GM12878 (cell line): ENCODE results near the gene PDE3B. TPM values are rescaled to one million over a fixed set of nuclear protein-coding genes. Genes with fewer than 3 reads are reported as not detected.
"Not testable (repeated sequence)": the region's sequence is repeated elsewhere in the genome, so short reads cannot be mapped to it uniquely, and the experiment has no call there.

Source experiments
- ATAC-seq: fragments of 200-7000 bp; cut with Tn5 transposase; 3 replicates; pipeline ENCODE4 v1.9.1; 2020; ENCODE audit warnings: mild to moderate bottlenecking, moderate library complexity
- BruUV-seq: library from RNA; stranded (reverse); fragments of 400-500 nt; replicated peaks from 2 replicates; lab custom pipeline; 2021; lab: Mats Ljungman, UMichigan
- CTCF ChIA-PET: fragments of 300-600 bp; sonication (Branson Sonifier 250); formaldehyde crosslinking; extraction: SDS; loops from one replicate; lab custom pipeline; 2021; ENCODE audit warnings: inconsistent platforms; lab: Yijun Ruan, JAX
- POLR2A ChIA-PET: fragments of 350-600 bp; formaldehyde crosslinking; extraction: SDS; loops from one replicate; lab custom pipeline; 2021; ENCODE audit warnings: inconsistent platforms; lab: Charles Lee
- RAD21 ChIA-PET: fragments of 300-600 bp; sonication (Branson Sonifier 250); formaldehyde crosslinking; loops from one replicate; lab custom pipeline; 2023; ENCODE audit warnings: antibody characterized with exemption; ENCODE audit not compliant: unreplicated experiment; lab: Charles Lee
- SMC1A ChIA-PET: fragments of 300-600 bp; sonication (Branson Sonifier 250); formaldehyde crosslinking; loops from one replicate; lab custom pipeline; 2023; ENCODE audit not compliant: unreplicated experiment, uncharacterized antibody; lab: Charles Lee
- DNase-seq: peaks from one replicate; pipeline ENCODE4 v3.0.0-alpha.2; 2011; ENCODE audit warnings: low read depth, low spot score
- FAIRE-seq: peaks from 3 replicates; lab custom pipeline; 2011; peaks lifted over from hg19 to GRCh38; lab: Jason Lieb, UNC
- H2AFZ ChIP-seq: 2 replicates; pipeline ENCODE4 v1.6.0; 2011; ENCODE audit warnings: low read depth, low read length, control low read depth; ENCODE audit not compliant: control insufficient read depth
- H3K27ac ChIP-seq: 2 replicates; pipeline ENCODE4 v1.5.1; 2011; ENCODE audit warnings: control low read depth; ENCODE audit not compliant: control insufficient read depth, insufficient read depth
- H3K27me3 ChIP-seq, 2 experiments: replicated peaks in 1 of 2; 2 replicates each; pipeline versions ENCODE4 v1.6.0 to v1.6.1; 2011; ENCODE audit warnings: low read length in 1 of 2; ENCODE audit not compliant: control insufficient read depth in 2 of 2, insufficient read depth in 2 of 2
- H3K36me3 ChIP-seq, 2 experiments: 2 replicates each; pipeline ENCODE4 v1.5.1; 2011; ENCODE audit warnings: low read length in 1 of 2; ENCODE audit not compliant: control insufficient read depth in 2 of 2, insufficient read depth in 2 of 2
- H3K4me1 ChIP-seq: 2 replicates; pipeline ENCODE4 v1.6.1; 2011; ENCODE audit warnings: mild to moderate bottlenecking, low read length, moderate library complexity, mixed read lengths; ENCODE audit not compliant: control insufficient read depth, insufficient read depth
- H3K4me2 ChIP-seq: 2 replicates; pipeline ENCODE4 v1.6.0; 2011; ENCODE audit warnings: control low read depth; ENCODE audit not compliant: control insufficient read depth, insufficient read depth
- H3K4me3 ChIP-seq: fragments of 200-600 bp; sonication (generic); 2 replicates; pipeline ENCODE4 v1.5.1; 2016
- H3K79me2 ChIP-seq: 2 replicates; pipeline ENCODE4 v1.6.0; 2011; ENCODE audit warnings: low read length; ENCODE audit not compliant: control insufficient read depth, insufficient read depth
- H3K9ac ChIP-seq: 2 replicates; pipeline ENCODE4 v1.8.0; 2011; ENCODE audit warnings: low read length, control low read depth, mixed read lengths; ENCODE audit not compliant: control insufficient read depth, insufficient read depth
- H3K9me3 ChIP-seq: replicated peaks from 3 replicates; pipeline ENCODE4 v1.5.1; 2011; ENCODE audit warnings: mild to moderate bottlenecking, low read length; ENCODE audit not compliant: control insufficient read depth, insufficient read depth
- H4K20me1 ChIP-seq: 2 replicates; pipeline ENCODE4 v1.6.0; 2011; ENCODE audit not compliant: control insufficient read depth, insufficient read depth
- RAD21 ChIP-seq: IDR thresholded peaks from 2 replicates; pipeline ENCODE4 v1.6.1; 2011; ENCODE audit warnings: mild to moderate bottlenecking, low read depth, low read length, moderate library complexity; ENCODE audit not compliant: insufficient read depth
- SMAD5 ChIP-seq: IDR thresholded peaks from 2 replicates; pipeline ENCODE4 v1.6.1; 2016; ENCODE audit warnings: antibody characterized with exemption, low read depth
- WGBS: methylation state at CpG from one replicate; pipeline ENCODE4 v1.1.6; 2016; ENCODE audit warnings: low lambda C conversion rate; ENCODE audit not compliant: insufficient replicate concordance, insufficient coverage; ENCODE audit errors: missing lambda C conversion rate; 5-methylcytosine and 5-hydroxymethylcytosine counted together
- in situ Hi-C: fragments of 300-500 bp; cut with MboI; formaldehyde crosslinking; loops from 9 replicates; pipeline ENCODE4 v1.14.3; 2018; ENCODE audit warnings: mixed read lengths
- intact Hi-C: fragments of 100-400 bp; cut with micrococcal nuclease; formaldehyde crosslinking; loops from one replicate; pipeline ENCODE4 v1.14.2; 2022; ENCODE audit not compliant: unreplicated experiment
- polyA plus RNA-seq, 11 experiments: library from polyadenylated mRNA; depleted of rRNA in 4 of 11; unstranded in 6 of 11; stranded (reverse) in 5 of 11; fragments of >200 nt; fragmentation: Nextera tagmentation in 4 of 11; fragmentation: Illumina TruSeq in 1 of 11; extraction: Ambion mirVana in 4 of 11; extraction: Trizol in 1 of 11; gene quantifications; 1 replicate in 1 of 11; 2 replicates in 10 of 11; pipeline versions ENCODE4 v1.2.1 to v1.2.3, GENCODE V29; 2011 to 2016; ENCODE audit warnings: inconsistent platforms in 2 of 11, missing spikeins in 2 of 11, low read depth in 1 of 11
- total RNA-seq, 4 experiments: library from RNA; depleted of rRNA in 3 of 4; stranded (reverse); fragments of >200 nt in 3 of 4; fragmentation: Illumina TruSeq in 1 of 4; extraction: Trizol in 1 of 4; gene quantifications; 2 replicates each; pipeline versions ENCODE4 v1.2.1 to v1.2.3, GENCODE V29; 2013 to 2021
- TF ChIP-seq, protein P1 (sequence below): fragments of 450-650 bp; IDR thresholded peaks from 2 replicates; pipeline ENCODE4 v1.6.1; 2014; ENCODE audit warnings: mild to moderate bottlenecking
- TF ChIP-seq, protein P2 (sequence below): fragments of 450-650 bp; conservative IDR thresholded peaks from 2 replicates; pipeline ENCODE4 v1.6.1; 2017; ENCODE audit warnings: mild to moderate bottlenecking, moderate library complexity
- TF ChIP-seq, protein P3 (sequence below): fragments of 450-650 bp; formaldehyde crosslinking; IDR thresholded peaks from 2 replicates; pipeline ENCODE4 v1.4.0; 2020; ENCODE audit warnings: mild to moderate bottlenecking, moderate library complexity

PDE3B gene
- total and polyA plus RNA-seq, 10 of the 15 experiments (the other 5 are each of a cell fraction or from before 2014, with no cell fraction given) = 0.04 to 3.1 (median 1.9) TPM

- TF ChIP-seq, protein P1, sequence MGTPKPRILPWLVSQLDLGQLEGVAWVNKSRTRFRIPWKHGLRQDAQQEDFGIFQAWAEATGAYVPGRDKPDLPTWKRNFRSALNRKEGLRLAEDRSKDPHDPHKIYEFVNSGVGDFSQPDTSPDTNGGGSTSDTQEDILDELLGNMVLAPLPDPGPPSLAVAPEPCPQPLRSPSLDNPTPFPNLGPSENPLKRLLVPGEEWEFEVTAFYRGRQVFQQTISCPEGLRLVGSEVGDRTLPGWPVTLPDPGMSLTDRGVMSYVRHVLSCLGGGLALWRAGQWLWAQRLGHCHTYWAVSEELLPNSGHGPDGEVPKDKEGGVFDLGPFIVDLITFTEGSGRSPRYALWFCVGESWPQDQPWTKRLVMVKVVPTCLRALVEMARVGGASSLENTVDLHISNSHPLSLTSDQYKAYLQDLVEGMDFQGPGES = no peak
- TF ChIP-seq RAD21 (no peak), SMAD5 (no peak)
- TF ChIP-seq, protein P2, sequence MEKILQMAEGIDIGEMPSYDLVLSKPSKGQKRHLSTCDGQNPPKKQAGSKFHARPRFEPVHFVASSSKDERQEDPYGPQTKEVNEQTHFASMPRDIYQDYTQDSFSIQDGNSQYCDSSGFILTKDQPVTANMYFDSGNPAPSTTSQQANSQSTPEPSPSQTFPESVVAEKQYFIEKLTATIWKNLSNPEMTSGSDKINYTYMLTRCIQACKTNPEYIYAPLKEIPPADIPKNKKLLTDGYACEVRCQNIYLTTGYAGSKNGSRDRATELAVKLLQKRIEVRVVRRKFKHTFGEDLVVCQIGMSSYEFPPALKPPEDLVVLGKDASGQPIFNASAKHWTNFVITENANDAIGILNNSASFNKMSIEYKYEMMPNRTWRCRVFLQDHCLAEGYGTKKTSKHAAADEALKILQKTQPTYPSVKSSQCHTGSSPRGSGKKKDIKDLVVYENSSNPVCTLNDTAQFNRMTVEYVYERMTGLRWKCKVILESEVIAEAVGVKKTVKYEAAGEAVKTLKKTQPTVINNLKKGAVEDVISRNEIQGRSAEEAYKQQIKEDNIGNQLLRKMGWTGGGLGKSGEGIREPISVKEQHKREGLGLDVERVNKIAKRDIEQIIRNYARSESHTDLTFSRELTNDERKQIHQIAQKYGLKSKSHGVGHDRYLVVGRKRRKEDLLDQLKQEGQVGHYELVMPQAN = no peak
- TF ChIP-seq, protein P3, sequence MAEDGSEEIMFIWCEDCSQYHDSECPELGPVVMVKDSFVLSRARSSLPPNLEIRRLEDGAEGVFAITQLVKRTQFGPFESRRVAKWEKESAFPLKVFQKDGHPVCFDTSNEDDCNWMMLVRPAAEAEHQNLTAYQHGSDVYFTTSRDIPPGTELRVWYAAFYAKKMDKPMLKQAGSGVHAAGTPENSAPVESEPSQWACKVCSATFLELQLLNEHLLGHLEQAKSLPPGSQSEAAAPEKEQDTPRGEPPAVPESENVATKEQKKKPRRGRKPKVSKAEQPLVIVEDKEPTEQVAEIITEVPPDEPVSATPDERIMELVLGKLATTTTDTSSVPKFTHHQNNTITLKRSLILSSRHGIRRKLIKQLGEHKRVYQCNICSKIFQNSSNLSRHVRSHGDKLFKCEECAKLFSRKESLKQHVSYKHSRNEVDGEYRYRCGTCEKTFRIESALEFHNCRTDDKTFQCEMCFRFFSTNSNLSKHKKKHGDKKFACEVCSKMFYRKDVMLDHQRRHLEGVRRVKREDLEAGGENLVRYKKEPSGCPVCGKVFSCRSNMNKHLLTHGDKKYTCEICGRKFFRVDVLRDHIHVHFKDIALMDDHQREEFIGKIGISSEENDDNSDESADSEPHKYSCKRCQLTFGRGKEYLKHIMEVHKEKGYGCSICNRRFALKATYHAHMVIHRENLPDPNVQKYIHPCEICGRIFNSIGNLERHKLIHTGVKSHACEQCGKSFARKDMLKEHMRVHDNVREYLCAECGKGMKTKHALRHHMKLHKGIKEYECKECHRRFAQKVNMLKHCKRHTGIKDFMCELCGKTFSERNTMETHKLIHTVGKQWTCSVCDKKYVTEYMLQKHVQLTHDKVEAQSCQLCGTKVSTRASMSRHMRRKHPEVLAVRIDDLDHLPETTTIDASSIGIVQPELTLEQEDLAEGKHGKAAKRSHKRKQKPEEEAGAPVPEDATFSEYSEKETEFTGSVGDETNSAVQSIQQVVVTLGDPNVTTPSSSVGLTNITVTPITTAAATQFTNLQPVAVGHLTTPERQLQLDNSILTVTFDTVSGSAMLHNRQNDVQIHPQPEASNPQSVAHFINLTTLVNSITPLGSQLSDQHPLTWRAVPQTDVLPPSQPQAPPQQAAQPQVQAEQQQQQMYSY (CRISPR knock-in tag) = no peak
Measured at GRCh38 chr11:14727746-14728145, 84.1 kb downstream of the PDE3B start (continued).

DNA sequence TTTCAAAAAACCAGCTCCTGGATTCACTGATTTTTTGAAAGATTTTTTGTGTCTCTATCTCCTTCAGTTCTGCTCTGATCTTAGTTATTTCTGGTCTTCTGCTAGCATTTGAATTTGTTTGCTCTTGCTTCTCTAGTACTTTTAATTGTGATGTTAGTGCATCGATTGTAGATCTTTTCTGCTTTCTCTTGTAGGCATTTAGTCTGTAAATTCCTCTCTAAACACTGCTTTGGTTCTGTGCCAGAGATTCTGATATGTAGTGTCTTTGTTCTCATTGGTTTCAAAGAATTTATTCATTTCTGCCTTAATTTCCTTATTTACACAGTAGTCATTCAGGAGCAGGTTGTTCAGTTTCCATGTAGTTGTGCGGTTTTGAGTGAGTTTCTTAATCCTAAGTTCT lies 96.9 kb downstream of the PDE3B start:
- POLR2A ChIA-PET, BruUV-seq, RAD21 ChIA-PET, H2AFZ ChIP-seq, intact Hi-C loops, H3K36me3 ChIP-seq, H3K27ac ChIP-seq, DNase-seq, H3K4me3 ChIP-seq, H3K27me3 ChIP-seq, H3K4me1 ChIP-seq, H3K9me3 ChIP-seq, ATAC-seq, CTCF ChIA-PET, H3K79me2 ChIP-seq, in situ Hi-C loops, H4K20me1 ChIP-seq, H3K4me2 ChIP-seq, FAIRE-seq, H3K9ac ChIP-seq, SMC1A ChIA-PET: not testable (repeated sequence)
- WGBS = 86% methylated on average over 2 of the region's 2 CpGs
